CD14-positive monocyte (primary cell): ENCODE measurements around the gene AFF1. TPM values are rescaled to one million over a fixed set of nuclear protein-coding genes. Genes with fewer than 3 reads are reported as not detected.
A peak's percentile ranks its signal among the peaks of the same experiment; 100 is the strongest.

Experiments used
- DNase-seq, 3 donors: peaks; one replicate each; pipeline ENCODE4 v3.0.0-alpha.2; 2011 to 2022
- H2AFZ ChIP-seq: 2 replicates; pipeline ENCODE4 v1.6.0; 2012; ENCODE audit warnings: mild to moderate bottlenecking, low read depth, low read length, inconsistent platforms; ENCODE audit not compliant: insufficient read depth, poor library complexity, severe bottlenecking
- H3K27ac ChIP-seq, 2 donors: 1 replicate in 1 of 2; 2 replicates in 1 of 2; pipeline ENCODE4 v1.5.1; 2012 to 2013; ENCODE audit warnings: low read length in 2 of 2, control low read depth in 1 of 2, inconsistent platforms in 1 of 2, low read depth in 1 of 2, mild to moderate bottlenecking in 1 of 2
- H3K27me3 ChIP-seq, 2 donors: one replicate each; pipeline versions ENCODE4 v1.6.0 to v1.6.1; 2011 to 2013; ENCODE audit warnings: low read length in 2 of 2; ENCODE audit not compliant: control insufficient read depth in 2 of 2, insufficient read depth in 2 of 2
- H3K36me3 ChIP-seq, 2 donors: replicated peaks in 1 of 2; 1 replicate in 1 of 2; 2 replicates in 1 of 2; pipeline versions ENCODE4 v1.5.1 to v1.6.1; 2012 to 2013; ENCODE audit warnings: low read length in 2 of 2, control low read depth in 1 of 2, inconsistent platforms in 1 of 2, mild to moderate bottlenecking in 1 of 2; ENCODE audit not compliant: insufficient read depth in 2 of 2, control insufficient read depth in 1 of 2
- H3K4me1 ChIP-seq, 2 donors: 1 replicate in 1 of 2; 2 replicates in 1 of 2; pipeline versions ENCODE4 v1.5.1 to v1.6.1; 2012 to 2013; ENCODE audit warnings: low read length in 2 of 2, control low read depth in 1 of 2, inconsistent platforms in 1 of 2, mild to moderate bottlenecking in 1 of 2, moderate library complexity in 1 of 2; ENCODE audit not compliant: insufficient read depth in 2 of 2, control insufficient read depth in 1 of 2
- H3K4me2 ChIP-seq: replicated peaks from 2 replicates; pipeline ENCODE3; 2012; ENCODE audit warnings: low read length, moderate library complexity, mild to moderate bottlenecking; ENCODE audit not compliant: poor library complexity, severe bottlenecking; ENCODE audit errors: extremely low read depth
- H3K4me3 ChIP-seq, 3 experiments: fragments of 200-600 bp in 1 of 3; sonication (generic) in 1 of 3; replicated peaks in 1 of 3; 1 replicate in 2 of 3; 2 replicates in 1 of 3; pipeline ENCODE4 v1.5.1; 2011 to 2013; ENCODE audit warnings: low read length in 3 of 3, mild to moderate bottlenecking in 3 of 3, control low read depth in 2 of 3, low read depth in 2 of 3, inconsistent platforms in 1 of 3, moderate library complexity in 1 of 3
- H3K79me2 ChIP-seq: 2 replicates; pipeline ENCODE4 v1.6.0; 2012; ENCODE audit warnings: mild to moderate bottlenecking, control low read depth, inconsistent platforms, low read length, moderate library complexity; ENCODE audit not compliant: insufficient read depth
- H3K9ac ChIP-seq: 2 replicates; pipeline ENCODE4 v1.6.0; 2017; ENCODE audit warnings: low read length, mild to moderate bottlenecking; ENCODE audit not compliant: insufficient read depth, poor library complexity, severe bottlenecking
- H3K9me3 ChIP-seq, 2 donors: replicated peaks in 1 of 2; 1 replicate in 1 of 2; 2 replicates in 1 of 2; pipeline versions ENCODE4 v1.5.1 to v1.6.1; 2012 to 2013; ENCODE audit warnings: low read length in 2 of 2, control low read depth in 1 of 2; ENCODE audit not compliant: control insufficient read depth in 1 of 2, insufficient read depth in 1 of 2
- H4K20me1 ChIP-seq: 2 replicates; pipeline ENCODE4 v1.6.0; 2012; ENCODE audit warnings: mild to moderate bottlenecking, low read length, control low read depth, moderate library complexity; ENCODE audit not compliant: insufficient read depth
- H3K27ac Mint-ChIP-seq, 7 donors: one replicate each; pipeline ENCODE4 v1.8.0; 2020; ENCODE audit warnings: mild to moderate bottlenecking in 7 of 7, mixed read lengths in 7 of 7, moderate library complexity in 6 of 7, inconsistent platforms in 2 of 7
- H3K27me3 Mint-ChIP-seq, 3 donors: one replicate each; pipeline ENCODE4 v1.8.0; 2021 to 2022; ENCODE audit warnings: low read depth in 3 of 3, mild to moderate bottlenecking in 3 of 3, mixed read lengths in 3 of 3, moderate library complexity in 3 of 3, inconsistent platforms in 1 of 3
- H3K36me3 Mint-ChIP-seq, 2 donors: one replicate each; pipeline ENCODE4 v1.8.0; 2020; ENCODE audit warnings: mixed read lengths in 2 of 2, inconsistent platforms in 1 of 2, mild to moderate bottlenecking in 1 of 2
- H3K4me1 Mint-ChIP-seq: one replicate; pipeline ENCODE4 v1.8.0; 2020; ENCODE audit warnings: mild to moderate bottlenecking, mixed read lengths
- H3K4me3 Mint-ChIP-seq, 2 donors: one replicate each; pipeline ENCODE4 v1.8.0; 2020; ENCODE audit warnings: mild to moderate bottlenecking in 2 of 2, mixed read lengths in 2 of 2, moderate library complexity in 1 of 2
- H3K9me3 Mint-ChIP-seq, 7 donors: one replicate each; pipeline ENCODE4 v1.8.0; 2020 to 2022; ENCODE audit warnings: mixed read lengths in 7 of 7, mild to moderate bottlenecking in 6 of 7, moderate library complexity in 6 of 7, inconsistent platforms in 2 of 7
- WGBS: methylation state at CpG from one replicate; pipeline ENCODE4 v1.1.5; 2013; ENCODE audit warnings: missing lambda C conversion rate; ENCODE audit not compliant: insufficient coverage; 5-methylcytosine and 5-hydroxymethylcytosine counted together
- intact Hi-C, 2 donors: fragments of 100-400 bp; cut with micrococcal nuclease; formaldehyde crosslinking; loops; one replicate each; pipeline versions ENCODE4 v1.15.0 to v1.15.1; 2023
- polyA plus RNA-seq, 3 donors: library from polyadenylated mRNA; depleted of rRNA in 1 of 3; unstranded in 2 of 3; stranded (reverse) in 1 of 3; fragments of 300-500 nt in 2 of 3; fragments of >200 nt in 1 of 3; fragmentation: Illumina TruSeq in 2 of 3; gene quantifications; 1 replicate in 2 of 3; 2 replicates in 1 of 3; pipeline ENCODE4 v1.2.3, GENCODE V29; 2012 to 2021
- TF ChIP-seq, protein P1 (sequence below): fragments of 200-600 bp; IDR thresholded peaks from one replicate; pipeline ENCODE4 v1.8.0; 2022; ENCODE audit warnings: antibody characterized with exemption, mild to moderate bottlenecking

Gene AFF1
- polyA plus RNA-seq, 3 donors, result 7.5 to 20.9 (median 16.3) TPM

DNA sequence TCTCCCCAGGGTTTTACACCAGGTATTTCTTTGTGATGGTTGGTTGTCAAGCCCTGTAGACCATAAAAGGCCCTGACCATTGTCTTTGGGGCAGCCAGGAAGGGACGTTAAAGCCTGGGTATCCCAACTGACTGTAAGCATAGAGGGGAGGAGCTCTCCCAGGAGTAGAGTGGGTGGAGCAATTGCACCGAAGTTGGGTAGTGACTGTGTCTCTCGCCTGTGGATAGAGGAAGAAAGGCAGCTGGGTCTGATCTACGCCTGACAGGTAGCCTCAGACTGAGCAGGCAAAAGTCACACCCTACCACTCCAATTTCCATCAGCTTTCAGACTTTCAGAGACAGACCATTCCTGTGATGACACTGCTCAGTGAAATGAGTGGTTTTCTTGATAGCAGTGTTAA, 162.3 kb downstream of the AFF1 start:
- peaks cover 6% of the 10 kb centered on the region for H4K20me1 ChIP-seq
- no peak for DNase-seq
- Mint-ChIP-seq H3K9me3 (no peaks in the 10 kb centered on the region), H3K27ac (peak overlapping the region in 4 of 7 donors; percentile 2 to 68 (median 51)), H3K27me3 (no peaks in the 10 kb centered on the region), H3K4me3 (no peak overlapping the region), H3K36me3 (peaks cover 50 to 64% of the 10 kb centered on the region in 2 donors), H3K4me1 (peaks cover 20% of the 10 kb centered on the region)
- no peak overlapping the region for H3K9ac ChIP-seq
- peaks cover 20% of the 10 kb centered on the region for H3K79me2 ChIP-seq
- H2AFZ ChIP-seq, result no peak overlapping the region
- H3K4me3 ChIP-seq, result no peak overlapping the region
- 60% methylated on average over 2 of the region's 4 CpGs for WGBS
- peaks cover 7 to 16% of the 10 kb centered on the region in 2 donors for H3K4me1 ChIP-seq
- no peak overlapping the region for H3K4me2 ChIP-seq
- peaks cover 9 to 56% of the 10 kb centered on the region in 2 donors for H3K36me3 ChIP-seq
- H3K9me3 ChIP-seq, result no peaks in the 10 kb centered on the region
- TF ChIP-seq, protein P1, sequence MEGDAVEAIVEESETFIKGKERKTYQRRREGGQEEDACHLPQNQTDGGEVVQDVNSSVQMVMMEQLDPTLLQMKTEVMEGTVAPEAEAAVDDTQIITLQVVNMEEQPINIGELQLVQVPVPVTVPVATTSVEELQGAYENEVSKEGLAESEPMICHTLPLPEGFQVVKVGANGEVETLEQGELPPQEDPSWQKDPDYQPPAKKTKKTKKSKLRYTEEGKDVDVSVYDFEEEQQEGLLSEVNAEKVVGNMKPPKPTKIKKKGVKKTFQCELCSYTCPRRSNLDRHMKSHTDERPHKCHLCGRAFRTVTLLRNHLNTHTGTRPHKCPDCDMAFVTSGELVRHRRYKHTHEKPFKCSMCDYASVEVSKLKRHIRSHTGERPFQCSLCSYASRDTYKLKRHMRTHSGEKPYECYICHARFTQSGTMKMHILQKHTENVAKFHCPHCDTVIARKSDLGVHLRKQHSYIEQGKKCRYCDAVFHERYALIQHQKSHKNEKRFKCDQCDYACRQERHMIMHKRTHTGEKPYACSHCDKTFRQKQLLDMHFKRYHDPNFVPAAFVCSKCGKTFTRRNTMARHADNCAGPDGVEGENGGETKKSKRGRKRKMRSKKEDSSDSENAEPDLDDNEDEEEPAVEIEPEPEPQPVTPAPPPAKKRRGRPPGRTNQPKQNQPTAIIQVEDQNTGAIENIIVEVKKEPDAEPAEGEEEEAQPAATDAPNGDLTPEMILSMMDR, result no peak
- H3K27ac ChIP-seq, result no peak overlapping the region
- no peaks in the 10 kb centered on the region for H3K27me3 ChIP-seq
- intact Hi-C loops, result loop anchor here in 1 of 2 donors (10.0 kb wide), 1 partner anchor 92 kb away; no protein-coding TSS in a partner anchor

- Histone ChIP-seq H2AFZ (no peak overlapping the region), H3K27ac (no peak overlapping the region), H3K9ac (no peak overlapping the region), H3K79me2 (peaks cover 19% of the 10 kb centered on the region), H3K4me1 (peaks cover 0 to 7% of the 10 kb centered on the region in 2 donors), H3K36me3 (peaks cover 6 to 56% of the 10 kb centered on the region in 2 donors), H3K9me3 (no peaks in the 10 kb centered on the region), H3K4me2 (no peak overlapping the region), H4K20me1 (peaks cover 5% of the 10 kb centered on the region), H3K27me3 (no peaks in the 10 kb centered on the region), H3K4me3 (no peak overlapping the region)
- WGBS, result 100% methylated on average over 1 of the region's 1 CpG
- peaks cover 40 to 47% of the 10 kb centered on the region in 2 donors for H3K36me3 Mint-ChIP-seq
- no peaks in the 10 kb centered on the region for H3K27me3 Mint-ChIP-seq
- intact Hi-C loops, result no loop called here
- H3K4me1 Mint-ChIP-seq, result peaks cover 6% of the 10 kb centered on the region
- TF ChIP-seq, protein P1, result no peak
- DNase-seq, result no peak
- H3K9me3 Mint-ChIP-seq, result no peaks in the 10 kb centered on the region
- H3K27ac Mint-ChIP-seq, result peak overlapping the region in 5 of 7 donors; percentile 1 to 55 (median 15)
- no peak overlapping the region for H3K4me3 Mint-ChIP-seq
These were observed 165.4 kb downstream of the AFF1 start for GRCh38 chr4:87100168-87100567.
